Measurements from ENCODE around the gene ASB2. TPM values are rescaled to one million over a fixed set of nuclear protein-coding genes. Genes with fewer than 3 reads are reported as not detected.
A peak's percentile ranks its signal among the peaks of the same experiment; 100 is the strongest.

The ASB2 gene
- total and polyA plus RNA-seq, 8 donors, result 2.0 to 199 (median 18.7) TPM

DNA sequence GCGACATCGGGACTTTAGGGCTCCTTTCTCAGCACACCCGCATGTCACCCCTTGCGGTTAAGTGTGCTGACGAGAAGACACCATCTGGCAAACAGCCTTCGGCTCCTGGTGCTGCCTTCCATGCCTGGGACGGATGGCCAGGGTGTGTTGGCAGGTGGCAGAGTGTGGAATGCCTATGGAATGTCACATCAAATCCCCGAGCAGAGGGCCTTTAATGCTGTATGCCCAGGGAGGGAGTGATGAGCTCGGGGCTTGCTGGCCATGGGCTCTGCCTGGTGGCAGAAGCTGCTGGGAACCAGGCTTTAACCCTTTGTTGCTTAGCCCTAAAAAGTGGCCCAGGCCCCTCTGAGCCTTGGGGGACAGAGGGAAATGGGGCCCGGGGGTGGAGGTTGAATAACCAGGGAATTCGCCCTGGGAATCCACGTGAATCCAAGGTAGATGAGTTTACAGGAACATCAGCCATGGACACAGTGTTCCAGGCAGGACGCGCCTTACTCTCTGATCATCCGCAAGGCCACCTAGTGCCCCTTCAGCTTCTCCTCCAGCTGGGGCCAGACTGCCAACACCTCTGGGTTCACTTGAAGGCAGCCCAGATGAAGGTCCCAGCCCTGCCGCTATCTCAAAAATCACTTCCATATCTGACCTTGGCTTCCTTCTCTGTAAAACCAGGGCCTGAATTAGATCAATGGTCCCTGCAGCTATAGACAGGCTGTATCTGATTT lies 31.9 kb downstream of the ASB2 start:
- no peak for DNase-seq
- Histone ChIP-seq H3K9me3 (no peaks in the 10 kb centered on the region), H3K27me3 (peaks cover 0 to 3% (median under 1%) of the 10 kb centered on the region in 3 donors), H3K27ac (peak overlapping the region in 2 of 5 donors; percentile 63 to 72), H3K36me3 (peaks cover 0 to 58% (median 15%) of the 10 kb centered on the region in 4 donors), H3K4me1 (peaks cover under 1 to 47% (median 21%) of the 10 kb centered on the region in 4 donors), H3K4me3 (no peak overlapping the region)
- TF ChIP-seq POLR2A (IDR thresholded peaks at IDR 0.05), result no peak
- TF ChIP-seq EP300 (IDR thresholded peaks at IDR 0.05), result no peak
- TF ChIP-seq, protein P1, sequence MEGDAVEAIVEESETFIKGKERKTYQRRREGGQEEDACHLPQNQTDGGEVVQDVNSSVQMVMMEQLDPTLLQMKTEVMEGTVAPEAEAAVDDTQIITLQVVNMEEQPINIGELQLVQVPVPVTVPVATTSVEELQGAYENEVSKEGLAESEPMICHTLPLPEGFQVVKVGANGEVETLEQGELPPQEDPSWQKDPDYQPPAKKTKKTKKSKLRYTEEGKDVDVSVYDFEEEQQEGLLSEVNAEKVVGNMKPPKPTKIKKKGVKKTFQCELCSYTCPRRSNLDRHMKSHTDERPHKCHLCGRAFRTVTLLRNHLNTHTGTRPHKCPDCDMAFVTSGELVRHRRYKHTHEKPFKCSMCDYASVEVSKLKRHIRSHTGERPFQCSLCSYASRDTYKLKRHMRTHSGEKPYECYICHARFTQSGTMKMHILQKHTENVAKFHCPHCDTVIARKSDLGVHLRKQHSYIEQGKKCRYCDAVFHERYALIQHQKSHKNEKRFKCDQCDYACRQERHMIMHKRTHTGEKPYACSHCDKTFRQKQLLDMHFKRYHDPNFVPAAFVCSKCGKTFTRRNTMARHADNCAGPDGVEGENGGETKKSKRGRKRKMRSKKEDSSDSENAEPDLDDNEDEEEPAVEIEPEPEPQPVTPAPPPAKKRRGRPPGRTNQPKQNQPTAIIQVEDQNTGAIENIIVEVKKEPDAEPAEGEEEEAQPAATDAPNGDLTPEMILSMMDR (IDR thresholded peaks at IDR 0.05), result no peak
- no peak for TF ChIP-seq POLR2AphosphoS5 (IDR thresholded peaks at IDR 0.05)
- 84 to 91% (median 87%) methylated on average over 10 to 16 of the region's 16 CpGs for WGBS, 5 donors
- intact Hi-C loops (cut with DNase I; ENCODE audit: low total_unique reads), result no loop called here

DNA sequence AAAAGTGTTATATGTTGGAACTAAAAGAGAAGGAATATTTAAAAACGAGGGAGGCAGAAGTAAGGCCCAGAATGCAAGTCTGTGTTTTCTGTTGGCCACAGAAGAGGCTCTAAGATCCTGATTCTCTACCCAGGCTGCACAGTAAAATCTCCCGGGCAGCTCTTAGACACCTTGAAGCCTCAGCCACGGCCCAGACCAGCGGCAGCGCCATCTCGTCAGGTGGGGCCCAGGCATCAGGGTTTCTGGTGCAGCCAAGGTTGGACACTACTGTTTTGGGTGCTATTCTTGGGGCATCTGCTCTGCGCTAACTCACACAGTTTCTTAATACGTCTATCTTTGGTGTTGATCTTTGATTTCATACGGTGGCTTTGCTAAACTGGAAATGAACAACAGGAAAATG lies 32.4 kb downstream of the ASB2 start:
- no peak for TF ChIP-seq POLR2AphosphoS5 (IDR thresholded peaks at IDR 0.05)
- Histone ChIP-seq H3K4me3 (no peak overlapping the region), H3K36me3 (peaks cover 0 to 56% (median 17%) of the 10 kb centered on the region in 4 donors), H3K27ac (peak overlapping the region in 2 of 5 donors; percentile 63 to 72), H3K27me3 (peaks cover 0 to 9% (median 7%) of the 10 kb centered on the region in 3 donors), H3K9me3 (no peaks in the 10 kb centered on the region), H3K4me1 (peaks cover 7 to 53% (median 27%) of the 10 kb centered on the region in 4 donors)
- no peak for DNase-seq
- WGBS, 5 donors, result 82 to 93% (median 92%) methylated on average over 9 of the region's 9 CpGs
- intact Hi-C loops (cut with DNase I; ENCODE audit: low total_unique reads), result no loop called here

DNA sequence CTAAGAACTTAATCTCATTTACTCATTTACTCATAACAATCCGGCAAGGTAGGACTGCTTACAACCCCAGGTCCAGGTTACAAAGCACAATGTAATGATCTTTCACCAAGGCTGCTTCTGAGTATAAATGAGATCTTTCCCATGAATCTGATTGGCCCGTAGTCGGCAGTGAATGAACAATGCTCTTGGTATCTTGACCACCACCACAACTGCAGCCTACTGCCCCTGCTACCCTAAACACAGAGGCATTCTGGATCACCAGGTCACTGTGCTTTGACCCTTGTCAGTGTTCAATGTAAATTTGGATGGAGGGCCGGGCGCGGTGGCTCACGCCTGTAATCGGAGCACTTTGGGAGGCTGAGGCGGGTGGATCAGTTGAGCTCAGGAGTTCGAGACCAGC lies 33.3 kb downstream of the ASB2 start:
- no peaks in the 10 kb centered on the region for H3K9me3 ChIP-seq
- no peak overlapping the region for H3K4me3 ChIP-seq
- H3K36me3 ChIP-seq, result peaks cover 0 to 50% (median 14%) of the 10 kb centered on the region in 4 donors
- H3K4me1 ChIP-seq, result peaks cover 7 to 58% (median 29%) of the 10 kb centered on the region in 4 donors
- WGBS, 5 donors, result 86 to 90% (median 88%) methylated on average over 10 of the region's 10 CpGs
- TF ChIP-seq, protein P1 (IDR thresholded peaks at IDR 0.05), result no peak
- TF ChIP-seq EP300 (IDR thresholded peaks at IDR 0.05) (no peak), POLR2A (IDR thresholded peaks at IDR 0.05) (no peak), POLR2AphosphoS5 (IDR thresholded peaks at IDR 0.05) (no peak)
- intact Hi-C loops (cut with DNase I; ENCODE audit: low total_unique reads), result no loop called here
- peak overlapping the region in 2 of 5 donors; percentile 63 to 72 for H3K27ac ChIP-seq
- peaks cover 0 to 15% (median 12%) of the 10 kb centered on the region in 3 donors for H3K27me3 ChIP-seq
- no peak for DNase-seq

DNA sequence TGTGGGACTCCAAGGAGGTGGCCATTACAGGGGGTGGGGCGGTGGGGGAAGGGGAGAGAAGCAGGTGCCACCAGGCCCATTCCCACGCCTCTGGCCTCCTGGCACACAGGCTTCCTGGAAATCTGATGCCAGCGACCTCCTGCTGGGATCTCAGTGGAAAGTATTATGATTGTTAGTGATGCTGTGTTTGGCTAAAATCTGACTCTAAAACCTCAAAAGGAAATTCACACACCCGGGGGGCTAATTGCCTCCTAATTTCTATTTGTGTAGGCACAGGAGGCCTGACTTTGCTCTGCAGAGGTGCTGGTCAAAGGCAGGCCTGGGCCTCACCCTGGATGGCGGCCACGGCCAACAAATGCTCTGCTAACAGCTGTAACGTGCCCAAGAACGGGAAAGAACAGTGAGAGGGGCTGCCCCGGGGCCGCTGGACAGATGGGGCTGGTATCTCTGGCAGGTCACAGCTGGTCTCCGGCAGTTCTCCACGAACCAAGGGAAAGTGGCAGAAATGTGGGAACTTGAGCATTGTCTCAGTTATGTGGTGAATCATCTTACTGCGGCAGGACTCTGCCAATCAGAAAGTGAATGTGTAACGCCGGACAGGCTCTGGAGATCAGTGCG lies 35.0 kb downstream of the ASB2 start:
- intact Hi-C loops (cut with DNase I; ENCODE audit: low total_unique reads), result no loop called here
- whole genome bisulfite sequencing, 5 donors, result 40 to 54% (median 42%) methylated on average over 16 of the region's 16 CpGs
- peak in 1 of 3 donors; percentile 7 for TF ChIP-seq POLR2AphosphoS5 (IDR thresholded peaks at IDR 0.05)
- TF ChIP-seq, protein P1 (IDR thresholded peaks at IDR 0.05), result no peak

More for the DNA sequence above, 35.0 kb downstream of the ASB2 start:
- Histone ChIP-seq H3K27me3 (peaks cover 0 to 29% (median 12%) of the 10 kb centered on the region in 3 donors), H3K27ac (peak overlapping the region in 4 of 5 donors; percentile 4 to 72 (median 46)), H3K4me1 (peaks cover 7 to 52% (median 32%) of the 10 kb centered on the region in 4 donors), H3K9me3 (no peaks in the 10 kb centered on the region), H3K36me3 (peaks cover 0 to 50% (median 17%) of the 10 kb centered on the region in 4 donors), H3K4me3 (no peak overlapping the region)
- peak in 1 of 2 donors; percentile 60 for DNase-seq
